Endothelial cell of umbilical vein (primary cell): Measurements from ENCODE around the gene XPNPEP1. TPM values are rescaled to one million over a fixed set of nuclear protein-coding genes. Genes with fewer than 3 reads are reported as not detected.

ENCODE experiments used
- BruUV-seq: library from RNA; stranded (reverse); fragments of 400-500 nt; replicated peaks from 2 replicates; lab custom pipeline; 2021; lab: Mats Ljungman, UMichigan
- CTCF ChIA-PET: fragments of 300-600, 350-600 bp; sonication (Branson Sonifier 250); formaldehyde crosslinking; loops from one replicate; lab custom pipeline; 2021; ENCODE audit warnings: antibody characterized with exemption, inconsistent platforms; lab: Charles Lee
- POLR2A ChIA-PET: fragments of 300-600, 350-600 bp; sonication (Branson Sonifier 250); formaldehyde crosslinking; loops from one replicate; lab custom pipeline; 2021; ENCODE audit warnings: antibody characterized with exemption, inconsistent platforms; lab: Charles Lee
- DNase-seq: peaks from one replicate; pipeline ENCODE4 v3.0.0-alpha.2; 2011; ENCODE audit warnings: low read depth, low spot score
- FAIRE-seq: peaks from 2 replicates; lab custom pipeline; 2011; peaks lifted over from hg19 to GRCh38; lab: Jason Lieb, UNC
- H2AFZ ChIP-seq: 2 replicates; pipeline ENCODE4 v1.6.0; 2012; ENCODE audit warnings: low read depth, low read length, control low read depth, inconsistent platforms
- H3K27ac ChIP-seq: 2 replicates; pipeline ENCODE4 v1.5.1; 2011; ENCODE audit warnings: low read depth, mild to moderate bottlenecking, control low read depth, low read length, moderate library complexity; ENCODE audit not compliant: insufficient read depth
- H3K27me3 ChIP-seq, 2 experiments: 2 replicates each; pipeline versions ENCODE4 v1.6.0 to v1.6.1; 2011; ENCODE audit warnings: low read length in 2 of 2, mixed read lengths in 1 of 2; ENCODE audit not compliant: control insufficient read depth in 2 of 2, insufficient read depth in 2 of 2
- H3K36me3 ChIP-seq, 2 experiments: 2 replicates in 1 of 2; 3 replicates in 1 of 2; pipeline ENCODE4 v1.5.1; 2011; ENCODE audit warnings: low read length in 2 of 2, mild to moderate bottlenecking in 1 of 2, moderate library complexity in 1 of 2; ENCODE audit not compliant: control insufficient read depth in 2 of 2, insufficient read depth in 2 of 2; ENCODE audit errors: extremely low read depth in 1 of 2
- H3K4me1 ChIP-seq: 3 replicates; pipeline ENCODE4 v1.5.1; 2011; ENCODE audit warnings: mild to moderate bottlenecking, low read length; ENCODE audit not compliant: control insufficient read depth, insufficient read depth; ENCODE audit errors: extremely low read depth
- H3K4me2 ChIP-seq: 2 replicates; pipeline ENCODE4 v1.6.1; 2011; ENCODE audit warnings: low read length, control low read depth, mixed read lengths; ENCODE audit not compliant: insufficient read depth
- H3K4me3 ChIP-seq, 3 experiments: fragments of 200-600 bp in 1 of 3; sonication (generic), shearing (Covaris generic) in 1 of 3; replicated peaks in 1 of 3; 2 replicates each; pipeline ENCODE4 v1.5.1; 2011 to 2016; ENCODE audit warnings: control low read depth in 3 of 3, low read length in 3 of 3, mild to moderate bottlenecking in 2 of 3, inconsistent platforms in 1 of 3, low read depth in 1 of 3, moderate library complexity in 1 of 3; ENCODE audit not compliant: insufficient read depth in 1 of 3
- H3K79me2 ChIP-seq: 2 replicates; pipeline ENCODE4 v1.6.0; 2012; ENCODE audit warnings: low read length, inconsistent platforms; ENCODE audit not compliant: control insufficient read depth, insufficient read depth
- H3K9ac ChIP-seq: replicated peaks from 2 replicates; pipeline ENCODE3; 2011; ENCODE audit warnings: low read length, control low read depth; ENCODE audit not compliant: insufficient read depth; ENCODE audit errors: extremely low read depth
- H3K9me1 ChIP-seq: replicated peaks from 3 replicates; pipeline ENCODE4 v1.6.0; 2011; ENCODE audit warnings: mild to moderate bottlenecking, low read length; ENCODE audit not compliant: control insufficient read depth, insufficient read depth; ENCODE audit errors: extremely low read depth
- H3K9me3 ChIP-seq: replicated peaks from 2 replicates; pipeline ENCODE4 v1.5.1; 2012; ENCODE audit warnings: low read length, inconsistent platforms; ENCODE audit not compliant: control insufficient read depth, insufficient read depth
- H4K20me1 ChIP-seq: replicated peaks from 2 replicates; pipeline ENCODE3; 2011; ENCODE audit warnings: mild to moderate bottlenecking, low read length; ENCODE audit not compliant: control insufficient read depth, insufficient read depth; ENCODE audit errors: extremely low read depth
- EZH2 ChIP-seq: IDR thresholded peaks from 2 replicates; pipeline ENCODE4 v1.6.1; 2012; ENCODE audit warnings: borderline replicate concordance, low read depth, mild to moderate bottlenecking, moderate library complexity, low read length, inconsistent platforms; ENCODE audit not compliant: severe bottlenecking
- FOS ChIP-seq: IDR thresholded peaks from 2 replicates; pipeline ENCODE4 v1.6.1; 2011; ENCODE audit warnings: mild to moderate bottlenecking, low read length, moderate library complexity, borderline replicate concordance; ENCODE audit not compliant: insufficient read depth
- GATA2 ChIP-seq: IDR thresholded peaks from 2 replicates; pipeline ENCODE4 v1.7.0; 2011; ENCODE audit warnings: low read depth, mild to moderate bottlenecking, moderate library complexity, mixed read lengths, low read length; ENCODE audit not compliant: insufficient read length, insufficient read depth
- JUN ChIP-seq: IDR thresholded peaks from 2 replicates; pipeline ENCODE4 v1.6.1; 2011; ENCODE audit warnings: borderline replicate concordance, low read depth; ENCODE audit not compliant: insufficient read length, insufficient read depth
- MYC ChIP-seq: IDR thresholded peaks from one replicate; pipeline ENCODE4 v1.6.1; 2011; ENCODE audit warnings: mild to moderate bottlenecking, low read depth, low read length
- POLR2A ChIP-seq: IDR thresholded peaks from 2 replicates; pipeline ENCODE4 v1.6.1; 2012; ENCODE audit warnings: low read depth, mild to moderate bottlenecking, control low read depth, low read length
- POLR2AphosphoS5 ChIP-seq: IDR thresholded peaks from 2 replicates; pipeline ENCODE4 v1.6.1; 2012; ENCODE audit warnings: low read depth, mild to moderate bottlenecking, control low read depth, low read length, moderate library complexity; ENCODE audit not compliant: insufficient read depth
- dilution Hi-C: fragments of 300-500 bp; cut with MboI; formaldehyde crosslinking; loops from one replicate; pipeline ENCODE4 v1.15.0; 2019; ENCODE audit warnings: low sequenced_read_pairs; ENCODE audit not compliant: extremely low pct_ligation_motif_present
- intact Hi-C: fragments of 100-400 bp; cut with micrococcal nuclease; formaldehyde crosslinking; loops from one replicate; pipeline ENCODE4 v1.10.0; 2022
- polyA plus RNA-seq, 4 experiments: library from polyadenylated mRNA; depleted of rRNA in 3 of 4; stranded (reverse) in 3 of 4; unstranded in 1 of 4; fragments of >200 nt; gene quantifications; 2 replicates each; pipeline versions ENCODE4 v1.2.1 to v1.2.3, GENCODE V29; 2011 to 2012; ENCODE audit warnings: missing spikeins in 1 of 4
- total RNA-seq: library from RNA; stranded (reverse); gene quantifications from 2 replicates; pipeline ENCODE4 v1.2.3, GENCODE V29; 2021
- TF ChIP-seq, protein P1 (sequence below), 2 donors: IDR thresholded peaks; 1 replicate in 1 of 2; 2 replicates in 1 of 2; pipeline ENCODE4 v1.5.1; 2011; ENCODE audit warnings: low read length in 2 of 2, mild to moderate bottlenecking in 2 of 2, moderate library complexity in 2 of 2, control low read depth in 1 of 2, inconsistent platforms in 1 of 2, low read depth in 1 of 2; ENCODE audit not compliant: insufficient read depth in 1 of 2; ENCODE audit errors: extremely low read depth in 1 of 2
- TF ChIP-seq, protein P2 (sequence below): IDR thresholded peaks from 2 replicates; pipeline ENCODE4 v1.6.1; 2011; ENCODE audit not compliant: insufficient read depth, insufficient read length

The XPNPEP1 gene
- total and polyA plus RNA-seq, 2 donors (not counting 3 experiments of a cell fraction or from before 2014, with no cell fraction given) = 81.1 to 245 TPM

DNA sequence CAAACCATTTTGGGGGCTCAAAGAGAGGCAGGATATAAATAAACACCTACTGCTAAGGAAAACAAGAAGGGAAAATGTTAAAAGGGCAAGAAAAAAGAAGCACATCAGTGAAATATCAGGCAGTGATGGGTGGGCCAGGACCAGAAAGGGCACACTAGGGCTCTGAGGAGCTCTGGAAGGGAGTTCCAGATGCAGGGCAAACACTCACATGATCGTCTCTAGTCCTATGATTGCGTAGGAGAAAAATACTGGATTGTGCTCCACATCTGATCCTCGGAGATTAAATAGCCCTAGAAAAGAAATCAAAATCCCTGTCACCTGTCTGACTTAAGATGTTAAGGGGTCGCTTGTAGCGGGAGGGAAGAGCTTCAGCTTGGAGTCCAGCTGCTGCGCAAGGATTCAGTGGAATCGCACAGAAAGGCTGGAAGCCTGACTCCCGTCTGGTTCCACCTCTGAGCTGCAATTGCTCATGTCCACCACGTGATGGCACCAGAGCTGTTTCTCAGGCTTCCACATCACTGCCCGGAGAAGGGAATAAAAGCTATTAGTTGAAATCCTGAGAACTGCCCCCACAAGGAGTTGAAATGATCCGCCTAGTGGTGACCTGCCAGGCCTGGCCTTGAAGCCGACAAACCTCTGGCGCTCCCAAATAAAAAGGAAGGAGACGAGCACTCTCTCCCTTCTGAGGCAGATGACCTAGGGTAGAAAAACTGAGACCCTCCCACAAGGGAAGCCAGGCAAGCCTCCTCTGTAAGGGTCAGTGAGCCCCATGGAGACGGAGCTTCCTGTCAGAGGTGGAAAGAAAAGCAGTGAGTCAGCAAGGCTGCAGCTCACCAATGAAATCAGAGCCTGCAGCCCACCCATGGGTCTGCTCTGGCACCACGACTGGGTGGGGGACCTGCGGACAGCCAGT lies 39.2 kb downstream of the XPNPEP1 start:
- Histone ChIP-seq H3K79me2 (no peaks in the 10 kb centered on the region), H3K9me3 (no peaks in the 10 kb centered on the region), H3K4me1 (peaks cover 10% of the 10 kb centered on the region), H3K36me3 (peaks cover 13 to 42% of the 10 kb centered on the region in 2 experiments), H3K9ac (peak overlapping the region; percentile 20), H2AFZ (peak overlapping the region; percentile 14), H3K9me1 (no peaks in the 10 kb centered on the region), H4K20me1 (no peaks in the 10 kb centered on the region), H3K4me2 (peak overlapping the region; percentile 6), H3K27me3 (no peaks in the 10 kb centered on the region), H3K4me3 (no peak overlapping the region), H3K27ac (peak overlapping the region; percentile 68)
- dilution Hi-C loops = loop anchor here (25.0 kb wide), 1 partner anchor 403 kb away; no protein-coding TSS in a partner anchor
- FAIRE-seq (peak; percentile 93), DNase-seq (peak; percentile 93)
- ChIA-PET CTCF (interaction anchor here (0.6 to 2.3 kb wide), 118 partner anchors 8 to 875 kb away, joined by 3 to 68 read pairs (median 6); partner anchors contain the start of genes ADD3, MXI1, SMNDC1 and XPNPEP1), POLR2A (interaction anchor here (0.5 to 1.2 kb wide), 3 partner anchors 50 to 324 kb away, joined by 3 to 6 read pairs (median 4); no protein-coding TSS in a partner anchor)
- intact Hi-C loops = loop anchor here (1.0 kb wide), 11 partner anchors 39 to 395 kb away; partner anchors contain the start of genes ADD3 and XPNPEP1
- TSS peak; percentile 41 for BruUV-seq
- TF ChIP-seq EZH2 = no peak
- TF ChIP-seq JUN = no peak
- TF ChIP-seq, protein P1, sequence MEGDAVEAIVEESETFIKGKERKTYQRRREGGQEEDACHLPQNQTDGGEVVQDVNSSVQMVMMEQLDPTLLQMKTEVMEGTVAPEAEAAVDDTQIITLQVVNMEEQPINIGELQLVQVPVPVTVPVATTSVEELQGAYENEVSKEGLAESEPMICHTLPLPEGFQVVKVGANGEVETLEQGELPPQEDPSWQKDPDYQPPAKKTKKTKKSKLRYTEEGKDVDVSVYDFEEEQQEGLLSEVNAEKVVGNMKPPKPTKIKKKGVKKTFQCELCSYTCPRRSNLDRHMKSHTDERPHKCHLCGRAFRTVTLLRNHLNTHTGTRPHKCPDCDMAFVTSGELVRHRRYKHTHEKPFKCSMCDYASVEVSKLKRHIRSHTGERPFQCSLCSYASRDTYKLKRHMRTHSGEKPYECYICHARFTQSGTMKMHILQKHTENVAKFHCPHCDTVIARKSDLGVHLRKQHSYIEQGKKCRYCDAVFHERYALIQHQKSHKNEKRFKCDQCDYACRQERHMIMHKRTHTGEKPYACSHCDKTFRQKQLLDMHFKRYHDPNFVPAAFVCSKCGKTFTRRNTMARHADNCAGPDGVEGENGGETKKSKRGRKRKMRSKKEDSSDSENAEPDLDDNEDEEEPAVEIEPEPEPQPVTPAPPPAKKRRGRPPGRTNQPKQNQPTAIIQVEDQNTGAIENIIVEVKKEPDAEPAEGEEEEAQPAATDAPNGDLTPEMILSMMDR (IDR thresholded peaks at IDR 0.05; ENCODE audit: extremely low read depth in 1 of 2, insufficient read depth in 1 of 2, low read depth in 1 of 2, low read length in 2 of 2) = peak; percentile 92 to 97
- TF ChIP-seq FOS = no peak
- no peak for TF ChIP-seq MYC
- no peak for TF ChIP-seq GATA2
- TF ChIP-seq, protein P2, sequence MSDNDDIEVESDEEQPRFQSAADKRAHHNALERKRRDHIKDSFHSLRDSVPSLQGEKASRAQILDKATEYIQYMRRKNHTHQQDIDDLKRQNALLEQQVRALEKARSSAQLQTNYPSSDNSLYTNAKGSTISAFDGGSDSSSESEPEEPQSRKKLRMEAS = peak; percentile 24
- TF ChIP-seq POLR2A = no peak
- peak; percentile 32 for TF ChIP-seq POLR2AphosphoS5
